BJ (cell line): ENCODE data around the gene FHOD3. TPM values are rescaled to one million over a fixed set of nuclear protein-coding genes. Genes with fewer than 3 reads are reported as not detected.

Experiments
- CTCF ChIA-PET: fragments of 350-600 bp; formaldehyde crosslinking; extraction: SDS; loops from one replicate; lab custom pipeline; 2021; ENCODE audit warnings: antibody characterized with exemption, inconsistent platforms; lab: Yijun Ruan, JAX
- POLR2A ChIA-PET: fragments of 300-600 bp; sonication (Branson Sonifier 250); formaldehyde crosslinking; extraction: SDS; loops from one replicate; lab custom pipeline; 2021; ENCODE audit warnings: antibody characterized with exemption; lab: Charles Lee
- DNase-seq: peaks from one replicate; pipeline ENCODE4 v3.0.0-alpha.2; 2011; ENCODE audit warnings: low read depth
- H3K27me3 ChIP-seq: 2 replicates; pipeline ENCODE4 v1.6.0; 2011; ENCODE audit warnings: low read length; ENCODE audit not compliant: control insufficient read depth, insufficient read depth
- H3K36me3 ChIP-seq: 2 replicates; pipeline ENCODE4 v1.5.1; 2011; ENCODE audit warnings: low read length; ENCODE audit not compliant: control insufficient read depth, insufficient read depth
- H3K4me3 ChIP-seq: 2 replicates; pipeline ENCODE4 v1.5.1; 2011; ENCODE audit warnings: low read depth, mild to moderate bottlenecking, control low read depth, low read length
- polyA plus RNA-seq: library from polyadenylated mRNA; depleted of rRNA; stranded (reverse); fragments of >200 nt; gene quantifications from 2 replicates; pipeline ENCODE4 v1.2.3, GENCODE V29; 2011
- TF ChIP-seq, protein P1 (sequence below): IDR thresholded peaks from 2 replicates; pipeline ENCODE4 v1.5.1; 2011; ENCODE audit warnings: low read depth, mild to moderate bottlenecking, control low read depth, inconsistent platforms, low read length, moderate library complexity; ENCODE audit not compliant: insufficient read depth

FHOD3 gene
- polyA plus RNA-seq, 1 experiment = 24.6 TPM

DNA sequence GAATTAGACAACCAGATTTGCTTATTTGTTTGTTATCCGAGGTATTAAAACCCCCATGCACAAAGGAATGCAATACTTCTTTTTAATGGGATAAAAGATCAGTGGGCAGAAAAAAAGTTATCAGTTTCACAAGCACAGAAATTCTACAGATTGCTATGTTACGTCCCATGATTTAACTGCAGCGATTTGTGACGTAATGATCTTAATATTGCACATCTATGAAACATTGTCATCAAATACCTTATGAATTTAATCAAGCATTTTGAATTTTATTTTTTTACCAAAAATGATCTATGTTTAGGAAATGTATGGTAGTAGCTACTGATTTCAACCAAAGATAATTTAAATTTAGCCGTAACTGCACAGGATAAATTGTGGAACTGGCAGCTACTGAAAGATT lies 138.9 kb downstream of the FHOD3 start:
- ChIA-PET CTCF (interaction anchor here (0.6 to 3.5 kb wide), 4 partner anchors 16 to 461 kb away, joined by 3 to 11 read pairs (median 3); no protein-coding TSS in a partner anchor), POLR2A (no interaction called here)
- Histone ChIP-seq H3K36me3 (no peaks in the 10 kb centered on the region), H3K4me3 (no peak overlapping the region), H3K27me3 (no peaks in the 10 kb centered on the region)
- TF ChIP-seq, protein P1, sequence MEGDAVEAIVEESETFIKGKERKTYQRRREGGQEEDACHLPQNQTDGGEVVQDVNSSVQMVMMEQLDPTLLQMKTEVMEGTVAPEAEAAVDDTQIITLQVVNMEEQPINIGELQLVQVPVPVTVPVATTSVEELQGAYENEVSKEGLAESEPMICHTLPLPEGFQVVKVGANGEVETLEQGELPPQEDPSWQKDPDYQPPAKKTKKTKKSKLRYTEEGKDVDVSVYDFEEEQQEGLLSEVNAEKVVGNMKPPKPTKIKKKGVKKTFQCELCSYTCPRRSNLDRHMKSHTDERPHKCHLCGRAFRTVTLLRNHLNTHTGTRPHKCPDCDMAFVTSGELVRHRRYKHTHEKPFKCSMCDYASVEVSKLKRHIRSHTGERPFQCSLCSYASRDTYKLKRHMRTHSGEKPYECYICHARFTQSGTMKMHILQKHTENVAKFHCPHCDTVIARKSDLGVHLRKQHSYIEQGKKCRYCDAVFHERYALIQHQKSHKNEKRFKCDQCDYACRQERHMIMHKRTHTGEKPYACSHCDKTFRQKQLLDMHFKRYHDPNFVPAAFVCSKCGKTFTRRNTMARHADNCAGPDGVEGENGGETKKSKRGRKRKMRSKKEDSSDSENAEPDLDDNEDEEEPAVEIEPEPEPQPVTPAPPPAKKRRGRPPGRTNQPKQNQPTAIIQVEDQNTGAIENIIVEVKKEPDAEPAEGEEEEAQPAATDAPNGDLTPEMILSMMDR = no peak
- no peak for DNase-seq

DNA sequence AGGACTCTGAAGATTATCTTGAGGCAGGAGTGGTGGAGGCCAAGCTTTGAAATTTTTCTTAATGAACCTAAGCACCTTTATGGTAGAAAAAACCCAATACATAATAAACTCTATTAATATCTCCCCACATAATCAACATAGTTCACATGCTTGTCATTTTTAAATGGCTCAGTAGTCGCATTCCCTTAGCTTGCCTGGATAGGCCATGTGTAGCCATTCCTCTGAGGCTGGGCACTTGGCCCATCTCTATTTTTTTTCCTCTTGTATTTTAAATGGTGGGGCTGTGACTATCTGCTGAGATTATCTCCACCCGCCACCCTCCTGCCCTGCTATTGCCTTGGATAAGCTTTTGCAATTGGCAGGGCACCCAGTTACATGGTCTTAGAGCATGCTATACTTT lies 143.1 kb downstream of the FHOD3 start:
- TF ChIP-seq, protein P1 = no peak
- Histone ChIP-seq H3K36me3 (no peaks in the 10 kb centered on the region), H3K4me3 (no peak overlapping the region), H3K27me3 (no peaks in the 10 kb centered on the region)
- peak; percentile 37 for DNase-seq
- ChIA-PET CTCF (interaction anchor here (0.7 to 1.6 kb wide), 5 partner anchors 9 to 132 kb away, joined by 3 to 4 read pairs (median 3); no protein-coding TSS in a partner anchor), POLR2A (interaction anchor here (0.6 kb wide), 1 partner anchor 143 kb away, joined by 7 read pairs; the partner anchor contains the start of gene FHOD3)

DNA sequence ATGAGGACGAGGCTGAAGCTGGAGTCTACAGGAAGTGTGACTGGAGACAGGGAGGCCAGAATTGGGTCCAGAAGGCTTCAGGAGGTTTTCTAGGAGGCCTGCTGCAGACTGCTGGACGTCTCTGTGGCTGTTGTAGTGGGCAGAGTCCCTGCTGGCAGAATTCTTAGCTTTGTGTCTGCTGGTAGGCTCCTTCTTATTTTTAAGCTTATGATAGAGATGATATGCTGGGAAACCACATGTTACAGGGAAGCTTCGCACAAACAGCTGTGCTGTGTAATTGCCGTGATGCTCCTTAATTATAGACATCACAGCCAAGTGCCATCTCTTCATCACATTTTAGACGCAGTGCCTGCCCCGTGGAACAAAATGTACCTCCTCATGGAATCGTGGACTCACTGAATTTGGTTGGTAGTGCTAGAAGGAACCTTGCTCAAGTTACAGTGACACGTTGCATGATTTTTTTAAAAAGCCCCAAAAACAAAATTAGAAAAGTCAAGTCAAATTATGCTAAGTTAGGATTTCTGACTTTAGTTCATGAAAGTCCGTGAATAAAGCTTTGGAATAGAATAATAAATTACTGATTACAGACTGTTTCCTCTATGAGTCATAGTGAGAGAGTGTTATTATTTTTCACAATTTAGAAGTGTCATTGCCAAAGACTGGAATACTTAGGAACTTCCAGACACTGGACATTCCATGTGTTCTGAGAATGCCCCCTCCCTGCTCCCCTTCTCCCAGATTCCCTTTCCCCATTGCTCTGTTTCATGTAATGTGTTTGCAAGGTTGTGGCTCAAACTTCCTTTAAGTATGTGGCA lies 144.1 kb downstream of the FHOD3 start:
- POLR2A ChIA-PET = no interaction called here

DNA sequence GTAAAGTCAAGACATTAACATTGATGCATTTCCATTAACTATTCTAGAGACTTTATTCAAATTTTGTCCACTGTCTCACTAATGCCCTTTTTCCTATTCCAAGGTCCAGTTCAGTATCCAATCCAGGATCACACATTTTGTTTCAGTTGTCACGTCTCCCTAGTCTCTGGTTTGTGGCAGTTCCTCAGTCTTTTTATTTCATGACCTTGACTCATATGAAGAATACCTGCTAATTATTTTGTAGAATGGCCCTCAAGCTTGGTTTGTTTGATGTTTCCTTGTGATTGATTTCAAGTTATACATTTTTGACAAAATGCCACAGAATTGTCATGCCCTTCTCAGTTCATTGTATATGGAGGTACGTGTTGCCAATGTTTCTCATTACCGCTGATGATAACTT lies 145.2 kb downstream of the FHOD3 start:
- ChIA-PET CTCF (interaction anchor here (1.1 to 1.5 kb wide), 2 partner anchors 129 to 144 kb away, joined by 3 to 4 read pairs; no protein-coding TSS in a partner anchor), POLR2A (no interaction called here)
- no peaks in the 10 kb centered on the region for H3K27me3 ChIP-seq
- no peaks in the 10 kb centered on the region for H3K36me3 ChIP-seq
- TF ChIP-seq, protein P1 = no peak
- DNase-seq = no peak
- H3K4me3 ChIP-seq = no peak overlapping the region

More for the DNA sequence above, 144.1 kb downstream of the FHOD3 start:
- TF ChIP-seq, protein P1 = no peak
- CTCF ChIA-PET = interaction anchor here (0.5 to 1.6 kb wide), 7 partner anchors 9 to 143 kb away, joined by 3 to 4 read pairs (median 4); no protein-coding TSS in a partner anchor
- Histone ChIP-seq H3K36me3 (no peaks in the 10 kb centered on the region), H3K4me3 (no peak overlapping the region), H3K27me3 (no peaks in the 10 kb centered on the region)
- DNase-seq = peak; percentile 64

DNA sequence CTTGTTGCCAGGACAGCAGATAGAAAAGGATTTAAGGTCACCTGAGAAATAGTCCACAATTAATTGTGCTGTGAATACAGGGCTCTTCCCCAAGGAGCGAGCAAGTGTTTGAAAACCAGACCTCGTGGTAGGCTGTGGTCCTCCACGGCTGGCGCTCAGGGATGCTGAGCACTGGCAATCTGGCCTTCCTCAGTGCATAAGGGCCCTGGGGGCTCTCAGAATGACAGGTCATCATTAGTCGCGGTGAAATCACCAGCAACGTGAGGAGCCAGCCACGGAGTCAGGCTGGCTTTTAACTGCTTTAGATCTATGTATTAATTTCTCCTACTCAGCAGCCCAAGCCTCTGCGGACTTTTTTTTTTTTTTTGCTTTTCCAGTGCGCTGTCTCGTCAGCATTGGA lies 148.5 kb downstream of the FHOD3 start:
- CTCF ChIA-PET = no interaction called here
- DNase-seq = no peak
- TF ChIP-seq, protein P1 = no peak
- Histone ChIP-seq H3K4me3 (no peak overlapping the region), H3K27me3 (no peaks in the 10 kb centered on the region), H3K36me3 (no peaks in the 10 kb centered on the region)
- POLR2A ChIA-PET = no interaction called here
